SH-SY5Y (cell line): ENCODE results near the gene PIERCE2.

Source experiments
- GATA2 ChIP-seq: IDR thresholded peaks from 2 replicates; pipeline ENCODE4 v1.6.1; 2011; ENCODE audit warnings: mild to moderate bottlenecking, low read depth, low read length
- GATA3 ChIP-seq: IDR thresholded peaks from 2 replicates; pipeline ENCODE4 v1.6.1; 2011; ENCODE audit warnings: low read depth, mild to moderate bottlenecking, low read length, moderate library complexity

Gene PIERCE2

DNA sequence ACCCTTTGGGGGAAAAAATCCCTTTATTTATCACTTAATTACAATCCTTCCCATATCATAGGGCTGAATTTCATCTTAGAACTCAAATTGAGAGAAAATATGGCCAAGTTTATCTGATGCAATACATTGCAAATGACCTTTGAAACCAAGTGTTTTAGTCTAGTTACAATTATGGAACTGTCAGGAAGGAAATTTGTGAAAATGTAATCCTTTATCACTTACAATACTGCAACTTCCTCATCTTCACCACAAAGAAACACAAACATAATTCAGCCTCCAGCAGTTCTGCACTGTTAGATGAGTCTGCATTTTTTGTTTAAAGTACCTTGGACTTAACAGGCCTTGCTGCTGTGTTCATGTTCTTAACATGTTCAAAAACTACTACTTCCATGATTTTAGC is 4.8 kb upstream of the PIERCE2 start:
- TF ChIP-seq GATA2 (no peak), GATA3 (no peak)

DNA sequence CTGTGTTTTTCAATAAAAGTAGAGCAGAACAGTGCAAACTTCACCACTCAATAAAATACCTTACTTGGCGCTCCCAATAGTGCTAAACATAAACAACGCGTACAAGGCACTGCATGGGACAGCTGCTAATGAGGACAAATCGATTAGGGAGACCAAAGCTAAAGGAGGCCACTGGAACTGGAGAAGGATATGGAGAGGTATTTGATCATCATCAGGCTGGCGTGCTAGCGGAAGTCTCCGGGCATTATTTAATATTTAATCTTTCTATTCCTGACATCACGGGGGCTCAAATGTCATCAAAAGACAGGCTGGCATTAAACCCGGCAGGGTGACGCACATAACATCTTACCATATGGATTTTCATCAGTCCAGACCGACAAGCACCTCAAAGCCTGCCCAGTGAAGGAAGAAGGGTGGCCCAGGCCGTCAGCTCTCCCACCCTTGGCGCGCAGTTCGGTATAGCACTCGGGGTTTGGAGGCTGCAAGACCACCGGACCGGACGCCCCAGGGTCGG is 740 bp upstream of the PIERCE2 start:
- TF ChIP-seq GATA2 (no peak), GATA3 (no peak)

DNA sequence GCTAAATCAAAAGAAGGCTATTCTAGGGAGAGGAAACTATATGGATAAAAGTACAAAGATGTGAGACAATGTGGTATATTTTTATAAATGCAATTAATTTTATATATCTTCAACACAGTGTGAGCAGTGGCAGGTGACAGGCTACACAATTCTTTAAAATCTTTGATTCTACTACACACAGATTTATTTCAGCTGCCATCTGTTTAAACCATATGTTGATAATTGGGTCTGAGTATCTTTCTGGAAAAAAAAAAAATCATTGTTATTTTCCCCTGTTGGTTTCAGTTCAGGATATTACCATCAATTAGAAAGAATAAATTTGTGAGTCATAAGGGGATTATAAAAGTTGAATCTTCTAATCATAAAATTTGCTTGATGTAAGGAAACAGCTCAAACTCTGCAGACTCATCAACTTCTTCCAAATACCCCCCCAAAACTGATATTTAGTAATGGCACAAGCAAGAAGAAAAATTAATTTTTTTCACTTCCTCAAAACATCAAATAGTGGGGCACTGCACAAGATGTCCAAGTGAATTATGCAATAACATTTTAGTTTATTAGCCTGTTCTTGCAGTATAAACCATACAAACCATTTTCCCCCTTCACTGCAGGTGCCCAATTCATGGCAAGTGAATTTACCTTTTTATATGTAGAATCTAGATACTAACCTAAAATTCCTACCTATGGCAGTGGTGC is 12.0 kb downstream of the PIERCE2 start:
- no peak for TF ChIP-seq GATA2
- no peak for TF ChIP-seq GATA3

DNA sequence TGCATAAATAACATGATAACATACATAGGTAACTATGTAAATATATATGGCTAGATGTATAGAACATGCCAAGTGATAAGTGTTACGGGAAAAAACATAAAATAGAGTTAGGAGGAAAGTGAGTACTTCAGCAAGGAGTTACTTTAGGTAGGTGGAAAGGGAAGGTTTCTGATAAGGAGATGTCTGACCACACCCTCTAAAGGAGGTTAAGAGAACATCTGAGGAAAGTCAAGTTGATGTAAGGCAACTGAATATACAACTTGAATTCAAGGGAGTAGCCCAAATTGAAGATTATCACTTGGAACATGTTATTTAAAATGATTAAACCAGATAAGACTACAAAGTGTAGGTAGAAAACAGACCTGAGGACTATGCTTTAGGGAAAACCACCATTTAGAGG is 13.8 kb downstream of the PIERCE2 start:
- no peak for TF ChIP-seq GATA2
- no peak for TF ChIP-seq GATA3

DNA sequence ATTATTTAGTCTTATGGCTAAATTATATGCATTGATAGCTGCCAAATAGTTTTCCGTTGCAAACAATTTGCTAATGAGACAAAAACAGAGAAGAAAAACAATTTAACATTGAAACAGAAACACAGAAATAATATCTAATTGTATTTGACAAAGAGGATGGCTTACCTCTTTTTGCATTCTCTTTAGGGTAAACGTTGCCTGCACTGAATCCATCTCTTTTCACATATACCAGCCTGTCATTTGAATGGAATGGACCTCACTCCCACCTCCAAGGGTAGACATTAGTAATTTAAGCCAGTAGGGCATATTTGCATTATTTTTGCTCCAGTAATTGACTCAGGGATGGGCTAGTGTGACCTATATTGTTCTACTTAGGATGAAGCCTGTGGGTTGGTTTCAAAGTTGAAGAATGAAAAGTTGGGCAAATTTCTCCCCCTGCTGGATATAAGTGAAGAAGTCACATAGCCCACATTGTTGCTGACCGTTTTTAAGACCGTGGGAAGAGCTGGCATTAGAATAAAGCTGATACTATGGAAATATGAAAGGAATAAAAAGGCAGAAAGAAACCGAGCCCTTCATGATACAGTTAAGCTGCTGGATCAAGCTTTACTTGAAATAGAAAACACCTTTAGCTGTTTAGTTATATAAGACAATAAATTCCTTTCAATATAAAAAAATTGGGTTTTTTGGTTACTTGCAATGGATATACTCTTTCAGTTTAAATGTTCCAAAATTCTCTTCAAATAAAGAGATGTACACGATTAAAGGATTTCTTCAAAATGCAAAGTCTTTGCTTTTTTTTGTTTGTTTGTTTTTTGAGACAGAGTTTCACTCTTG is 26.9 kb downstream of the PIERCE2 start:
- TF ChIP-seq GATA2 = no peak
- no peak for TF ChIP-seq GATA3

DNA sequence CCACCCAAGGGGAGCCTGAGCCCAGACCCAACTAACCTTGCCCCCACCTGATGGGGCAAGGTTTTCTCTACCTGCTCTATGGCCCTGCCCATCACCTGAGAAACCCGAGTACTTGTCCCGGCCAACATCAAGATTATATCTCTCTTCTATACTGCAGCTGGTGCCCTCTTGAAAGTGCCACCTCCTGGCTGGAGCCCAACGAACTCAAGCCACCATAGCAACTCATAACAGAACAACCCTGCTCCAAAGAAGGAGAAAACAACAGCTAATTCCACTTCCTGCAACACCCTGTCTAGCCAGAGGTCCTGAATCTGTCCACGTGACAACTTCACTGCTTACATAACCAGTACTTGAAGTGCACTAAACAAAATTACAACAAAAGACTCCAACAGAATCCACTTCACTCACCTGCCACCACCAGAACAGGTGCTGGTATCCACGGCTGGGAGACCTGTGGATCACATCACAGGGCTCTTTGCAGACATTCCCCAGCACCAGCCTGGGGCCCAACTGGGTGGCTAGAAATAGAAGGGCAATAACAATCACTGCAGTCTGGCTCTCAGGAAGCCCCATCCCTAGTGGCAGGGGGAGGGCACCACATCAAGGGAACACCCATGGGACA is 49.2 kb downstream of the PIERCE2 start:
- TF ChIP-seq GATA2 = no peak
- no peak for TF ChIP-seq GATA3

DNA sequence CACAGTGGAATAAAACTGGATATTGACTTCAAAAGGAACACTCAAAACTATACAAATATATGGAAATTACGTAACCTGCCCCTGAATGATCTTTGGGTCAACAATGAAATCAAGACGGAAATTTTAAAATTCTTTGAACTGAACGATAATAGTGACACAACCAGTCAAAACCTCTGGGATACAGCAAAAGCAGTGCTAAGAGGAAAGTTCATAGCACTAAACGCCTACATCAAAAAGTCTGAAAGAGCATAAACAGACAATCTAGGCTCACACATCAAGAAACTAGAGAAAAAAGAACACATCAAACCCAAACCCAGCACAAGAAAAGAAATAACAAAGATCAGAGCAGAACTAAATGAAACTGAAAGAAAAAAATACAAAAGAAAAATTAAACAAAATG is 53.2 kb downstream of the PIERCE2 start:
- no peak for TF ChIP-seq GATA2

DNA sequence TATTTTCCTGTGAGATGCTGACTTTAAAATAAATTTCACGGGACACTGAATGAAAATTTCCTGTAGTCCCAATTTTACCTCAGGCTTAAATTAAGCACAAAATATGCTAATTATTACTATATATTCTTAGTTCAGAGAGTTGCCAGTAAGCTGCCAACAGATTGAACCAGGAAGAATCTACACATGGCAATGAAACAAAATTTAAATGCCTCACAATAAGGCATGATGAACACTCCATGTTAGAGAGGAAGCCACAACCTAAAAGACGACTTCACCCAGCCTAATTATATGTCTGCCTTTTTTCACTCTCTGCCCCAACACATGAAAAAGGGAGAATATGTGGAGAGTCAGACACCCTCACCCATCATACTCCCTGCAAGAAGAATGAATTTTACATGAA is 60.0 kb downstream of the PIERCE2 start:
- TF ChIP-seq GATA3 (no peak), GATA2 (no peak)
